AG04449 (cell line): ENCODE data around the gene MOB2.

Source experiments
- CTCF ChIA-PET: fragments of 350-600 bp; formaldehyde crosslinking; extraction: SDS; loops from one replicate; lab custom pipeline; 2021; ENCODE audit warnings: antibody characterized with exemption; lab: Yijun Ruan, JAX
- POLR2A ChIA-PET: fragments of 400-600, 350-600 bp; formaldehyde crosslinking; extraction: SDS; loops from one replicate; lab custom pipeline; 2020; ENCODE audit warnings: antibody characterized with exemption, inconsistent platforms; lab: Yijun Ruan, JAX
- DNase-seq: peaks from one replicate; pipeline ENCODE4 v3.0.0-alpha.2; 2010; ENCODE audit warnings: low read depth, low spot score
- H3K4me3 ChIP-seq: 2 replicates; pipeline ENCODE4 v1.5.1; 2011; ENCODE audit warnings: low read depth, mild to moderate bottlenecking, control low read depth, low read length
- TF ChIP-seq, protein P1 (sequence below): IDR thresholded peaks from one replicate; pipeline ENCODE4 v1.5.1; 2011; ENCODE audit warnings: mild to moderate bottlenecking, moderate library complexity, low read length, control low read depth, inconsistent platforms; ENCODE audit not compliant: insufficient read depth; ENCODE audit errors: missing control alignments

Gene MOB2

DNA sequence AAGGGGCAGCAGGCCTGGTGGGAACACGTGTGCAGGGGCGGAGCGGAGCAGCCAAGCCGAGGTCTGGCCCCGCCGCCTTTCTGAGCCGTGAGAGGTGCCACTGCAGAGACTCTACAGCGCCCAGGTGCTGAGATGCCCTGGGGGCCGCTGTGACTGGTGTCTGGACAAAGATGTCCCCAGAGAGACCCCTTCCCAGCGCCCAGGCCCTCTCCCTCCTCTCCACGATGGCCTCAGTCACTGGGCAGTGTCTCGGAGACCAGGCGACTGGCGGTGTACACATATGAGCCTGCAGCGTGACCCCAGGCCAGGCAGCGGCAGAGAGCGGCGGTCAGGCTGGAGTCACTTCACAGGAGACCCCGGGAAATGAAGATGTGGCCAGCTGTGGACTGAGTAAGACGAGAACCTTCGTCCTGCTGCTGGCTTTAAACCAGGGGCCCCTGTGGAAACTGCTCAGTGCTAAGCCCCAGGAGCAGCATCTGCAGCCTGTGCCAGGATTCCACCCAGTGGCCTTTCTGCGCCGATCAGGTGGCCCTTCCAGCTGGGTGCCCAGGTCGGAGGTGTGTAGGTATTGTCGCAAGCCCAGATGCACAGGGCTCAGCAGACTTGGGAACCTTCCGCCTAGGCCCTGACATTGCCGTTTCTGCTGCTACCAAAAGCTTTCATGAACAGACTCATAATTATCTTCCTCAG lies 34.7 kb downstream of the MOB2 start:
- TF ChIP-seq, protein P1, sequence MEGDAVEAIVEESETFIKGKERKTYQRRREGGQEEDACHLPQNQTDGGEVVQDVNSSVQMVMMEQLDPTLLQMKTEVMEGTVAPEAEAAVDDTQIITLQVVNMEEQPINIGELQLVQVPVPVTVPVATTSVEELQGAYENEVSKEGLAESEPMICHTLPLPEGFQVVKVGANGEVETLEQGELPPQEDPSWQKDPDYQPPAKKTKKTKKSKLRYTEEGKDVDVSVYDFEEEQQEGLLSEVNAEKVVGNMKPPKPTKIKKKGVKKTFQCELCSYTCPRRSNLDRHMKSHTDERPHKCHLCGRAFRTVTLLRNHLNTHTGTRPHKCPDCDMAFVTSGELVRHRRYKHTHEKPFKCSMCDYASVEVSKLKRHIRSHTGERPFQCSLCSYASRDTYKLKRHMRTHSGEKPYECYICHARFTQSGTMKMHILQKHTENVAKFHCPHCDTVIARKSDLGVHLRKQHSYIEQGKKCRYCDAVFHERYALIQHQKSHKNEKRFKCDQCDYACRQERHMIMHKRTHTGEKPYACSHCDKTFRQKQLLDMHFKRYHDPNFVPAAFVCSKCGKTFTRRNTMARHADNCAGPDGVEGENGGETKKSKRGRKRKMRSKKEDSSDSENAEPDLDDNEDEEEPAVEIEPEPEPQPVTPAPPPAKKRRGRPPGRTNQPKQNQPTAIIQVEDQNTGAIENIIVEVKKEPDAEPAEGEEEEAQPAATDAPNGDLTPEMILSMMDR, result no peak
- ChIA-PET CTCF (no interaction called here), POLR2A (no interaction called here)
- no peak for DNase-seq
- no peak overlapping the region for H3K4me3 ChIP-seq

DNA sequence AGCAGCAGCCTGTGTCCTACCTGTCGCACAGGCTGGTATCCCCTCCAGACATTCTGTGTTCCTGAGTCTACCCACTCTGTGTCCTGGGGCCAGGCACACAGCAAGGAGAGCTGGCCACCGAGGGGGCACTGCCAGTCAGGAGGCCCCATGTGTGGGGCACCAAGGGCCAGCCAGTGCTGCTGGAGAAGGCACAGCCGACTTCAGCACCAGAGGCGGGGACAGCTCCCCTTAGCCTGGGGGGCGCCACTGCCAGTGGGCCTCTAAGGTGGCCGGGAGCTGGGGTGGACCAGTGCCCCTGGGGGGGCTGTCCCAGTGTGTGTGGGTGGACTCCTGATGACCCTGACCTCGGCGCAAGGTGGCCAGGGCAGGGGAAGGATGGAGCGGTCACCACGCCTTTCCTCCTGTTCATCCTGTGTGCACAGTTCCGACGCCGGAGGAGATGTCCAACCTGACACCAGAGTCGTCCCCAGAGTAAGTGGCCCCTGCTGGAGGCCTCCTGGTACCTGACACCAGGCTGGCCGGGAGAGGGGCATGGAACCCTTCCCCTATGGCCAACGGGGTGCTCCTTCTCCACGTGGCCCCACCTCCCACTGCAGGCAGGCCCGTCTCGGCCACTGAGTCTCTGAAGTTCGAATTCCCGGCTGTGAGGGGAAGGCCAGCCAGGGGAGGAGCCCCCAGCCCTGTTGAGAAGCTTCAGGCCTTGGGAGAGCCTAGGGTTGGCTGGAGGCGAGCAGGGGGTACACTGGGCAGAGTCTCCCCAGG lies 35.4 kb downstream of the MOB2 start:
- no peak overlapping the region for H3K4me3 ChIP-seq
- no peak for DNase-seq
- ChIA-PET CTCF (no interaction called here), POLR2A (no interaction called here)
- TF ChIP-seq, protein P1, result no peak

DNA sequence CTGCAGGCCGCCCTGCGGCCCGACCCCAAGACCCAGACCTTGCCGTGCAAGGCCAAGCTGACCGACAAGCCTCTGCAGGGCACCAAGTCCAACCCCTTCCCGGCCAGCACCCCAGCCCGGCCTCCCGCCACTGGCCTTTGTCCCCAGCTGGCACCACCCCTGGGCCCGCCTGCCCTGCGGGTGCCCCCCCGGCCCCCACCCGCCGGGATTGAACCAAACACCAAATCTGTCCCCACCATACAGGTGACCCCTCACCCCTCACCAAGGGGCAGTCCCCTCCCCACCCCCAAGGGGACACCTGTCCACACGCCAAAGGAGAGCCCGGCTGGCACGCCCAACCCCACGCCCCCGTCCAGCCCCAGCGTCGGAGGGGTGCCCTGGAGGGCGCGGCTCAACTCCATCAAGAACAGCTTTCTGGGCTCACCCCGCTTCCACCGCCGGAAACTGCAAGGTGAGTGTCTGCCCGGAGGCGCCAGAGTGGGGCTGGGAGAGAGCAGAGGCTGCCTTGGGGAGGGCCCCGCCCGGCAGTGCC lies 36.2 kb downstream of the MOB2 start:
- CTCF ChIA-PET, result interaction anchor here (0.6 kb wide), 1 partner anchor 64 kb away, joined by 3 read pairs; no protein-coding TSS in a partner anchor
- POLR2A ChIA-PET, result no interaction called here
- TF ChIP-seq, protein P1, result no peak
- no peak overlapping the region for H3K4me3 ChIP-seq
- no peak for DNase-seq

DNA sequence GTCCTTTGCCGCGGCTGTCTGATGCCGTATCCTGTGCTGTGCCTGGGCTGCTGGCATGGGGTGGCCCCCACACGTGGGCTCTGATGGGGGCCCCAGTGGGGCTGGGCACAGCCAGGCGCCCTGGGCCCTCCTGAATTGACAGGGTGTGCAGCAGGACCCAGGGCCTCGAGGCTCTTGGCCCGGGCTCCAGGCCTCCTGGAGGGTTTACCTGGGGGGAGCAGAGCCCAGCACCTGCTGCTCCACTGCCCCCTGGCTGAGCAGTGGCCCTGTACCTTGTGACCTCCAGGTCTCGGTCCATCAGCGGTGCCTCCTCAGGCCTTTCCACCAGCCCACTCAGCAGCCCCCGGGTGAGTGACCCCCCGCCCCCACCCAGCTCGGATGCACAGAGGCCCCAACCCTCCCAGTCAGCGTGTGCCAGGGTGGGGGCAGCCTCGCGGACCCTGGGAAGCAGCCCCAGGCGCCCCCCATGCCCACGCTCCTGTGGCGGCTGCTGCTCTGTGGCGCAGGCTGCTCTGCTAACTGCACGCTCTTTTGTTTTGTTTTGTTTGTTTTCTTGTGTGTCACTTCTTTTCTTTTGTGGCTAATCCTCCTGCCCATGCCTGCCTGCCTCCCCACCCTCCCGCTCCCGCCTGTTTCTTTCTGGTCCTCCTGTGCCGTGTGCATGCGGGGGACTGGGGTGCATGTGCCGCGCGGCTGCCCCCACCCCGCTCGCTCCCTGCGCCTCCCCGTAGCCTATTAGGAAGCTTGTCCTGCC lies 36.9 kb downstream of the MOB2 start:
- DNase-seq, result no peak
- H3K4me3 ChIP-seq, result no peak overlapping the region
- ChIA-PET CTCF (interaction anchor here (0.6 kb wide), 1 partner anchor 64 kb away, joined by 3 read pairs; no protein-coding TSS in a partner anchor), POLR2A (no interaction called here)
- TF ChIP-seq, protein P1, result no peak

DNA sequence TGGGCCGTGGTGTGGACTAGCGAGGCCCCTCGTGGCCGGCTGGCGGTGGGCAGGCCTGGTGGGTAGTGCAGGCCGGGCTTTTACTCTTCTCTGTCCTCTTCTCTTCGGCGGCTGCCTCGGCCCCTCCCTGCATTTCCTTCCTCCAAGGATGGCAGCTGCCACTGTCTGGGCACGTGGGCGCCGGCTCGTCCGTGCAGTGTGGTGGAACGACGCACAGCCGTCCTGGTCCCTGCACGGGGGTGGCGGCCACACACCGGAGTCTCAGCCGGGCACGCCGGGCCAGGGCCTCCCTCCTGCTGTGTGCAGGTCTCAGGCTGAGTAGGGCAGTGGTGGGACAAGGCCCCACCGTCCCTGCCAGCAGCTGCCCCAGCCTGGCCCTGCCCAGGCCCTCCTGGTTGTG lies 37.7 kb downstream of the MOB2 start:
- ChIA-PET POLR2A (no interaction called here), CTCF (no interaction called here)
- DNase-seq, result no peak
- no peak overlapping the region for H3K4me3 ChIP-seq
- TF ChIP-seq, protein P1, result no peak
